ENCODE measurements around the gene C5orf47. TPM values are rescaled to one million over a fixed set of nuclear protein-coding genes. Genes with fewer than 3 reads are reported as not detected.

C5orf47 gene
- polyA plus RNA-seq, 1 of the 3 experiments (the other 2 are of a cell fraction): not detected

GRCh38 chr5:173945160-173945559, 43.8 kb upstream of the C5orf47 start:
- Histone ChIP-seq H3K9me3 (no peaks in the 10 kb centered on the region), H3K4me2 (no peak overlapping the region), H3K36me3 (replicated peaks in 1 of 2; ENCODE audit: control insufficient read depth in 1 of 2, insufficient read depth in 2 of 2, low read length in 1 of 2) (peaks cover 32 to 47% of the 10 kb centered on the region in 2 experiments), H3K4me3 (ENCODE audit: low read depth in 2 of 2, low read length in 1 of 2) (no peak overlapping the region), H3K27ac (ENCODE audit: low read depth in 2 of 2, low read length in 1 of 2) (no peak overlapping the region), H2AFZ (ENCODE audit: low read depth) (no peak overlapping the region), H4K20me1 (ENCODE audit: insufficient read depth) (no peaks in the 10 kb centered on the region), H3K4me1 (ENCODE audit: control insufficient read depth in 1 of 2, insufficient read depth in 2 of 2, low read depth in 1 of 2, low read length in 1 of 2) (no peaks in the 10 kb centered on the region), H3F3A (replicated peaks; ENCODE audit: insufficient read depth) (no peaks in the 10 kb centered on the region), H3K9ac (no peak overlapping the region), H3K27me3 (ENCODE audit: insufficient read depth) (no peaks in the 10 kb centered on the region), H3K9me2 (no peaks in the 10 kb centered on the region), H3K79me2 (ENCODE audit: insufficient read depth) (no peaks in the 10 kb centered on the region; the same call in none of the 2 replicates)
- no peak for DNase-seq
- ChIA-PET CTCF (no interaction called here), POLR2A (interaction anchor here (2.0 kb wide), 1 partner anchor 18 kb away, joined by 5 read pairs; no protein-coding TSS in a partner anchor)
- 97% methylated on average over 2 of the region's 2 CpGs for WGBS (ENCODE audit: low lambda C conversion rate)
- TF ChIP-seq REST (IDR thresholded peaks at IDR 0.05; ENCODE audit: low read depth, low read length) (no peak), CHD2 (IDR thresholded peaks at IDR 0.05; ENCODE audit: low read length, partially characterized antibody) (no peak), FOXM1 (IDR thresholded peaks at IDR 0.05; ENCODE audit: low read depth) (no peak), POLR2AphosphoS5 (IDR thresholded peaks at IDR 0.05; ENCODE audit: low read depth, low read length) (no peak), TEAD4 (IDR thresholded peaks at IDR 0.05; ENCODE audit: borderline replicate concordance, insufficient read depth) (no peak), RCOR1 (IDR thresholded peaks at IDR 0.05; ENCODE audit: low read length) (no peak), FOXJ3 (CRISPR knock-in tag; IDR thresholded peaks at IDR 0.05) (no peak), GATA2 (CRISPR knock-in tag; IDR thresholded peaks at IDR 0.05) (no peak), ELF1 (IDR thresholded peaks at IDR 0.05) (no peak), SIN3A (IDR thresholded peaks at IDR 0.05; ENCODE audit: borderline replicate concordance, low read depth, low read length) (no peak), YY1 (IDR thresholded peaks at IDR 0.05; ENCODE audit: low read depth) (no peak), SMC3 (IDR thresholded peaks at IDR 0.05; ENCODE audit: low read depth, low read length) (no peak), RXRA (IDR thresholded peaks at IDR 0.05; ENCODE audit: borderline replicate concordance, low read depth) (no peak)

GRCh38 chr5:173946323-173946722, 42.6 kb upstream of the C5orf47 start:
- H3K9ac ChIP-seq: no peak overlapping the region
- POLR2A ChIA-PET: interaction anchor here (1.0 kb wide), 1 partner anchor 17 kb away, joined by 4 read pairs; no protein-coding TSS in a partner anchor
- H3K4me1 ChIP-seq (ENCODE audit: control insufficient read depth in 1 of 2, insufficient read depth in 2 of 2, low read depth in 1 of 2, low read length in 1 of 2): no peaks in the 10 kb centered on the region
- H3K79me2 ChIP-seq (ENCODE audit: insufficient read depth): no peaks in the 10 kb centered on the region; the same call in none of the 2 replicates
- no peak overlapping the region for H2AFZ ChIP-seq (ENCODE audit: low read depth)
- no peaks in the 10 kb centered on the region for H3K27me3 ChIP-seq (ENCODE audit: insufficient read depth)
- CTCF ChIA-PET: interaction anchor here (1.0 to 1.2 kb wide), 3 partner anchors 8 to 21 kb away, joined by 3 to 5 read pairs (median 4); no protein-coding TSS in a partner anchor
- 97% methylated on average over 2 of the region's 2 CpGs for WGBS (ENCODE audit: low lambda C conversion rate)
- H3F3A ChIP-seq (replicated peaks; ENCODE audit: insufficient read depth): no peaks in the 10 kb centered on the region
- H3K4me2 ChIP-seq: no peak overlapping the region
- no peaks in the 10 kb centered on the region for H3K9me2 ChIP-seq
- H3K36me3 ChIP-seq (replicated peaks in 1 of 2; ENCODE audit: control insufficient read depth in 1 of 2, insufficient read depth in 2 of 2, low read length in 1 of 2): peaks cover 41 to 57% of the 10 kb centered on the region in 2 experiments
- H3K27ac ChIP-seq (ENCODE audit: low read depth in 2 of 2, low read length in 1 of 2): no peak overlapping the region
- no peaks in the 10 kb centered on the region for H4K20me1 ChIP-seq (ENCODE audit: insufficient read depth)
- no peak overlapping the region for H3K4me3 ChIP-seq (ENCODE audit: low read depth in 2 of 2, low read length in 1 of 2)
- no peak for TF ChIP-seq FOXM1 (IDR thresholded peaks at IDR 0.05; ENCODE audit: low read depth)
- no peak for TF ChIP-seq RCOR1 (IDR thresholded peaks at IDR 0.05; ENCODE audit: low read length)
- no peak for TF ChIP-seq REST (IDR thresholded peaks at IDR 0.05; ENCODE audit: low read depth, low read length)
- TF ChIP-seq TCF12 (IDR thresholded peaks at IDR 0.05): no peak
- TF ChIP-seq POLR2AphosphoS5 (IDR thresholded peaks at IDR 0.05; ENCODE audit: low read depth, low read length): no peak
- no peaks in the 10 kb centered on the region for H3K9me3 ChIP-seq
- no peak for DNase-seq
